Ovary (tissue), 3 donors: ENCODE results near the gene THOC2.

ENCODE experiments used
- EP300 ChIP-seq: sonication (generic); formaldehyde crosslinking; IDR thresholded peaks from one replicate; pipeline ENCODE4 v1.6.1; 2017; ENCODE audit warnings: antibody characterized with exemption
- POLR2A ChIP-seq: fragments of 450-650 bp; IDR thresholded peaks from one replicate; pipeline ENCODE4 v1.6.1; 2017; ENCODE audit warnings: antibody characterized with exemption, mild to moderate bottlenecking, moderate library complexity
- TF ChIP-seq, protein P1 (sequence below), 3 donors: fragments of 450-650 bp in 2 of 3; fragments of 200-600 bp in 1 of 3; IDR thresholded peaks; one replicate each; pipeline versions ENCODE4 v1.5.1 to v1.8.0; 2016 to 2022; ENCODE audit warnings: antibody characterized with exemption in 3 of 3, mild to moderate bottlenecking in 1 of 3
- donor health status: DM: no; HTN: no; CAD: no.

DNA sequence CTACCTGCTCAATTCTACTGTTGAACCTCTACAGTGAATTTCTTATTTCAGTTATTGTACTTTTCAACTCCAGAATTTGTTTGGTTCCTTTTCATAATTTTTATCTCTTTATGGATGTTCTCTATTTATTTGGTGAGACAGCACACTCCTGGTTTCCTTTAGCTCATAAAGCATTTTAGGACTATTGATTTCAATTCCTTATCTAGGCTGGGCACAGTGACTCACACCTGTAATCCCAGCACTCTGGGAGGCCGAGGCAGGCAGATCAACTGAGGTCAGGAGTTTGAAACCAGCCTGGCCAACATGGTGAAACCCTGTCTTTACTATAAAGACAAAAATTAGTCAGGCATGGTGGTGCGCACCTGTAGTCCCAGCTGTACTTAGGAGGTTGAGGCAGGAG is 57.7 kb downstream of the THOC2 start:
- TF ChIP-seq EP300 (no peak), POLR2A (no peak)
- TF ChIP-seq, protein P1, sequence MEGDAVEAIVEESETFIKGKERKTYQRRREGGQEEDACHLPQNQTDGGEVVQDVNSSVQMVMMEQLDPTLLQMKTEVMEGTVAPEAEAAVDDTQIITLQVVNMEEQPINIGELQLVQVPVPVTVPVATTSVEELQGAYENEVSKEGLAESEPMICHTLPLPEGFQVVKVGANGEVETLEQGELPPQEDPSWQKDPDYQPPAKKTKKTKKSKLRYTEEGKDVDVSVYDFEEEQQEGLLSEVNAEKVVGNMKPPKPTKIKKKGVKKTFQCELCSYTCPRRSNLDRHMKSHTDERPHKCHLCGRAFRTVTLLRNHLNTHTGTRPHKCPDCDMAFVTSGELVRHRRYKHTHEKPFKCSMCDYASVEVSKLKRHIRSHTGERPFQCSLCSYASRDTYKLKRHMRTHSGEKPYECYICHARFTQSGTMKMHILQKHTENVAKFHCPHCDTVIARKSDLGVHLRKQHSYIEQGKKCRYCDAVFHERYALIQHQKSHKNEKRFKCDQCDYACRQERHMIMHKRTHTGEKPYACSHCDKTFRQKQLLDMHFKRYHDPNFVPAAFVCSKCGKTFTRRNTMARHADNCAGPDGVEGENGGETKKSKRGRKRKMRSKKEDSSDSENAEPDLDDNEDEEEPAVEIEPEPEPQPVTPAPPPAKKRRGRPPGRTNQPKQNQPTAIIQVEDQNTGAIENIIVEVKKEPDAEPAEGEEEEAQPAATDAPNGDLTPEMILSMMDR (IDR thresholded peaks at IDR 0.05), result no peak
